H1 (cell line): ENCODE data around the gene HLA-DRB1. TPM values are rescaled to one million over a fixed set of nuclear protein-coding genes. Genes with fewer than 3 reads are reported as not detected.
"Not testable (repeated sequence)": the region's sequence is repeated elsewhere in the genome, so short reads cannot be mapped to it uniquely, and the experiment has no call there.

Experiments used
- CTCF ChIA-PET: fragments of 300-600 bp; sonication (Branson Sonifier 250); formaldehyde crosslinking; loops from one replicate; lab custom pipeline; 2021; ENCODE audit not compliant: partially characterized antibody; lab: Charles Lee
- POLR2A ChIA-PET: fragments of 300-600 bp; sonication (Branson Sonifier 250); formaldehyde crosslinking; loops from one replicate; lab custom pipeline; 2021; ENCODE audit warnings: inconsistent platforms; ENCODE audit not compliant: partially characterized antibody; lab: Charles Lee
- DNase-seq, 2 experiments: peaks; one replicate each; pipeline versions ENCODE4 v3.0.0 to v3.0.0-alpha.2; 2010 to 2022; ENCODE audit warnings: low spot score in 2 of 2, low read depth in 1 of 2, mixed read lengths in 1 of 2
- FAIRE-seq: peaks from 2 replicates; lab custom pipeline; 2011; peaks lifted over from hg19 to GRCh38; lab: Jason Lieb, UNC
- H2AFZ ChIP-seq: 2 replicates; pipeline ENCODE4 v1.8.1; 2012; ENCODE audit warnings: low read length, inconsistent platforms
- H2AK5ac ChIP-seq: 2 replicates; pipeline ENCODE4 v1.6.1; 2013; ENCODE audit warnings: low read depth, low read length
- H2BK120ac ChIP-seq: replicated peaks from 2 replicates; pipeline ENCODE3; 2013; ENCODE audit warnings: low read depth, low read length, inconsistent platforms
- H2BK12ac ChIP-seq: 2 replicates; pipeline ENCODE4 v1.6.1; 2013; ENCODE audit warnings: low read depth, low read length
- H2BK15ac ChIP-seq: 2 replicates; pipeline ENCODE4 v1.6.1; 2013; ENCODE audit warnings: low read length
- H2BK20ac ChIP-seq: 2 replicates; pipeline ENCODE4 v1.6.1; 2013; ENCODE audit warnings: low read length
- H2BK5ac ChIP-seq: 2 replicates; pipeline ENCODE4 v1.6.1; 2013; ENCODE audit warnings: low read depth, low read length
- H3K14ac ChIP-seq: 2 replicates; pipeline ENCODE4 v1.6.1; 2013; ENCODE audit warnings: inconsistent platforms; ENCODE audit not compliant: insufficient read length
- H3K18ac ChIP-seq: 2 replicates; pipeline ENCODE4 v1.6.1; 2013; ENCODE audit warnings: low read length; ENCODE audit errors: extremely low read depth
- H3K23ac ChIP-seq: 2 replicates; pipeline ENCODE4 v1.6.1; 2013; ENCODE audit warnings: inconsistent platforms; ENCODE audit not compliant: insufficient read length
- H3K23me2 ChIP-seq: 2 replicates; pipeline ENCODE4 v1.6.1; 2013; ENCODE audit warnings: low read depth, low read length
- H3K27ac ChIP-seq: 2 replicates; pipeline ENCODE4 v1.6.1; 2011; ENCODE audit warnings: low read depth, low read length, inconsistent platforms
- H3K27me3 ChIP-seq, 4 experiments: replicated peaks in 1 of 4; 1 replicate in 1 of 4; 2 replicates in 3 of 4; pipeline versions ENCODE4 v1.6.1 to v1.8.1; 2011 to 2013; ENCODE audit warnings: low read length in 3 of 4, mild to moderate bottlenecking in 3 of 4, inconsistent platforms in 2 of 4, mixed read lengths in 2 of 4, moderate library complexity in 1 of 4; ENCODE audit not compliant: control insufficient read depth in 3 of 4, insufficient read depth in 3 of 4; ENCODE audit errors: extremely low read depth in 1 of 4
- H3K36me3 ChIP-seq, 4 experiments: 2 replicates each; pipeline versions ENCODE4 v1.6.1 to v1.8.1; 2011 to 2013; ENCODE audit warnings: mild to moderate bottlenecking in 4 of 4, low read length in 3 of 4, moderate library complexity in 2 of 4, control low read depth in 1 of 4, inconsistent platforms in 1 of 4; ENCODE audit not compliant: insufficient read depth in 4 of 4, control insufficient read depth in 2 of 4
- H3K4ac ChIP-seq: replicated peaks from 2 replicates; pipeline ENCODE3; 2013; ENCODE audit warnings: low read length, low read depth, mixed read lengths, inconsistent platforms; ENCODE audit not compliant: insufficient read length
- H3K4me1 ChIP-seq, 4 experiments: replicated peaks in 1 of 4; 1 replicate in 1 of 4; 2 replicates in 3 of 4; pipeline versions ENCODE4 v1.6.1 to v1.8.1; 2011 to 2013; ENCODE audit warnings: low read length in 3 of 4, inconsistent platforms in 2 of 4, mixed read lengths in 1 of 4; ENCODE audit not compliant: insufficient read depth in 4 of 4, control insufficient read depth in 3 of 4
- H3K4me2 ChIP-seq, 2 experiments: 2 replicates each; pipeline versions ENCODE4 v1.6.1 to v1.8.1; 2011 to 2013; ENCODE audit warnings: low read depth in 2 of 2, low read length in 2 of 2, control low read depth in 1 of 2, inconsistent platforms in 1 of 2, mild to moderate bottlenecking in 1 of 2; ENCODE audit not compliant: insufficient read depth in 1 of 2
- H3K4me3 ChIP-seq, 4 experiments: fragments of 200-600, 300-600 bp in 1 of 4; sonication (generic), shearing (Covaris generic), sonication (Bioruptor Twin) in 1 of 4; 2 replicates each; pipeline versions ENCODE4 v1.5.1 to v1.8.1; 2011 to 2016; ENCODE audit warnings: low read length in 4 of 4, low read depth in 3 of 4, control low read depth in 2 of 4, inconsistent platforms in 2 of 4, mild to moderate bottlenecking in 2 of 4, mixed read lengths in 1 of 4, moderate library complexity in 1 of 4; ENCODE audit not compliant: insufficient read depth in 2 of 4; ENCODE audit errors: extremely low read depth in 1 of 4
- H3K56ac ChIP-seq: replicated peaks from 2 replicates; pipeline ENCODE3; 2013; ENCODE audit warnings: low read depth, mild to moderate bottlenecking, mixed read lengths, low read length, inconsistent platforms; ENCODE audit not compliant: insufficient read length
- H3K79me1 ChIP-seq: 2 replicates; pipeline ENCODE4 v1.6.1; 2013; ENCODE audit warnings: low read depth, low read length, control low read depth
- H3K79me2 ChIP-seq, 2 experiments: 2 replicates each; pipeline versions ENCODE4 v1.6.1 to v1.8.1; 2012 to 2013; ENCODE audit warnings: low read length in 2 of 2, mild to moderate bottlenecking in 2 of 2, inconsistent platforms in 1 of 2; ENCODE audit not compliant: insufficient read depth in 2 of 2, control insufficient read depth in 1 of 2
- H3K9ac ChIP-seq, 4 experiments: replicated peaks in 1 of 4; 1 replicate in 1 of 4; 2 replicates in 3 of 4; pipeline versions ENCODE4 v1.6.1 to v1.8.1; 2011 to 2013; ENCODE audit warnings: low read depth in 3 of 4, low read length in 3 of 4, control low read depth in 2 of 4, mild to moderate bottlenecking in 2 of 4, moderate library complexity in 2 of 4, inconsistent platforms in 1 of 4; ENCODE audit errors: extremely low read depth in 1 of 4
- H3K9me3 ChIP-seq, 2 experiments: 2 replicates each; pipeline versions ENCODE4 v1.6.1 to v1.8.1; 2012 to 2013; ENCODE audit warnings: mild to moderate bottlenecking in 2 of 2, moderate library complexity in 2 of 2, control low read depth in 1 of 2, inconsistent platforms in 1 of 2, low read depth in 1 of 2, low read length in 1 of 2, mixed read lengths in 1 of 2; ENCODE audit not compliant: insufficient read depth in 2 of 2
- H4K20me1 ChIP-seq, 2 experiments: replicated peaks in 1 of 2; 2 replicates each; pipeline versions ENCODE3 to v1.8.1; 2011 to 2013; ENCODE audit warnings: inconsistent platforms in 2 of 2, low read length in 2 of 2, mild to moderate bottlenecking in 1 of 2; ENCODE audit not compliant: insufficient read depth in 2 of 2, control insufficient read depth in 1 of 2
- H4K5ac ChIP-seq: 2 replicates; pipeline ENCODE4 v1.6.1; 2013; ENCODE audit warnings: low read length, low read depth, mixed read lengths, inconsistent platforms; ENCODE audit not compliant: insufficient read length
- H4K8ac ChIP-seq: 2 replicates; pipeline ENCODE4 v1.8.0; 2013; ENCODE audit warnings: mild to moderate bottlenecking, moderate library complexity, low read length, inconsistent platforms; ENCODE audit not compliant: insufficient read depth; ENCODE audit errors: extremely low read depth
- H4K91ac ChIP-seq: replicated peaks from 2 replicates; pipeline ENCODE3; 2013; ENCODE audit warnings: low read length, mixed read lengths, inconsistent platforms; ENCODE audit not compliant: insufficient read length
- BRCA1 ChIP-seq: IDR thresholded peaks from 2 replicates; pipeline ENCODE4 v1.6.1; 2012; ENCODE audit warnings: low read depth, low read length, improper control_type of control experiment
- CBX8 ChIP-seq: fragments of 300-800, 300-1000 bp; sonication (generic); IDR thresholded peaks from 2 replicates; pipeline ENCODE4 v1.7.1; 2016; ENCODE audit warnings: low read depth, low read length, borderline replicate concordance
- CHD1 ChIP-seq: IDR thresholded peaks from 2 replicates; pipeline ENCODE4 v1.6.1; 2012; ENCODE audit warnings: low read depth, low read length, improper control_type of control experiment
- E2F6 ChIP-seq: IDR thresholded peaks from 2 replicates; pipeline ENCODE4 v1.6.1; 2012; ENCODE audit warnings: inconsistent platforms
- KDM4A ChIP-seq: IDR thresholded peaks from one replicate; pipeline ENCODE4 v1.7.1; 2012; ENCODE audit warnings: low read depth, mild to moderate bottlenecking, moderate library complexity, low read length, inconsistent platforms; ENCODE audit not compliant: severe bottlenecking
- MAFK ChIP-seq: IDR thresholded peaks from 2 replicates; pipeline ENCODE4 v1.6.1; 2012; ENCODE audit warnings: low read depth, mild to moderate bottlenecking, improper control_type of control experiment, low read length
- POLR2AphosphoS5 ChIP-seq: IDR thresholded peaks from 2 replicates; pipeline ENCODE4 v1.6.1; 2011; ENCODE audit warnings: low read depth, low read length
- SIX5 ChIP-seq: IDR thresholded peaks from 2 replicates; pipeline ENCODE4 v1.6.1; 2011; ENCODE audit warnings: mild to moderate bottlenecking, low read depth, low read length
- SP1 ChIP-seq: IDR thresholded peaks from 2 replicates; pipeline ENCODE4 v1.6.1; 2011; ENCODE audit warnings: low read depth, low read length
- WGBS, 2 experiments: shearing (Covaris generic) in 1 of 2; methylation state at CpG; one replicate each; pipeline versions ENCODE4 v1.1.6 to v1.1.7; 2013 to 2015; ENCODE audit warnings: low lambda C conversion rate in 2 of 2, mixed read lengths in 2 of 2, inconsistent platforms in 1 of 2, low coverage in 1 of 2, missing lambda C conversion rate in 1 of 2; ENCODE audit not compliant: insufficient replicate concordance in 2 of 2, insufficient coverage in 1 of 2, insufficient read length in 1 of 2; ENCODE audit errors: extremely low coverage in 1 of 2, missing lambda C conversion rate in 1 of 2; 5-methylcytosine and 5-hydroxymethylcytosine counted together
- polyA plus RNA-seq, 7 experiments: library from polyadenylated mRNA; depleted of rRNA in 3 of 7; stranded (reverse) in 5 of 7; unstranded in 2 of 7; fragments of >200 nt in 5 of 7; fragments of 200-250 nt in 2 of 7; gene quantifications; 1 replicate in 5 of 7; 2 replicates in 1 of 7; 4 replicates in 1 of 7; pipeline versions ENCODE4 v1.2.1 to v1.2.3, GENCODE V29; 2011 to 2013; ENCODE audit warnings: missing spikeins in 2 of 7, mixed read lengths in 2 of 7
- total RNA-seq: library from RNA; stranded (reverse); fragmentation: NEBNext Ultra II Directional; extraction: Animal tissue kit (Norgen Biotek cat#: 25700); gene quantifications from 2 replicates; pipeline ENCODE4 v1.2.1, GENCODE V29; 2021

The HLA-DRB1 gene
- total and polyA plus RNA-seq, 2 of the 8 experiments (the other 6 are each of a cell fraction or from before 2014, with no cell fraction given) = 6.7 to 7.5 TPM

- no peak for TF ChIP-seq CHD1
- TF ChIP-seq E2F6 = no peak
- no peak for TF ChIP-seq KDM4A
- no peak for TF ChIP-seq POLR2AphosphoS5
- TF ChIP-seq SP1 = no peak
- no peak for TF ChIP-seq BRCA1
- no peak for TF ChIP-seq MAFK
- TF ChIP-seq CBX8 = no peak
- no peak for TF ChIP-seq SIX5
- TF ChIP-seq, all 59 proteins: peak for 0
Observed at GRCh38 chr6:32539839-32540238, 49.8 kb downstream of the HLA-DRB1 start (continued).

- H3K27me3 ChIP-seq, H4K20me1 ChIP-seq, H3K56ac ChIP-seq, H3K18ac ChIP-seq, H3K9me3 ChIP-seq, H4K5ac ChIP-seq, H4K91ac ChIP-seq, H2BK12ac ChIP-seq, H3K27ac ChIP-seq, FAIRE-seq, H2BK5ac ChIP-seq, H4K8ac ChIP-seq, H2BK15ac ChIP-seq, POLR2A ChIA-PET, H2AK5ac ChIP-seq, H3K36me3 ChIP-seq, H2BK120ac ChIP-seq, H3K23me2 ChIP-seq, H3K4me3 ChIP-seq, H2AFZ ChIP-seq, H3K4ac ChIP-seq, CTCF ChIA-PET, DNase-seq, H3K9ac ChIP-seq, H3K79me1 ChIP-seq, H2BK20ac ChIP-seq, H3K4me2 ChIP-seq, H3K14ac ChIP-seq, H3K23ac ChIP-seq, H3K79me2 ChIP-seq, H3K4me1 ChIP-seq: not testable (repeated sequence)
- WGBS, 2 experiments = 0% methylated on average over 3 of the region's 3 CpGs; no CpG with 5 or more reads in 1 of the 2 experiments
Observed at GRCh38 chr6:32530431-32530793, 59.2 kb downstream of the HLA-DRB1 start.
